Mesothelial cell of epicardium (in vitro differentiated cells): ENCODE data around the gene RBMS3. TPM values are rescaled to one million over a fixed set of nuclear protein-coding genes. Genes with fewer than 3 reads are reported as not detected.

Source experiments
- DNase-seq, 2 experiments: peaks; one replicate each; pipeline ENCODE4 v3.0.0; 2021; ENCODE audit warnings: low spot score in 2 of 2; ENCODE audit not compliant: unreplicated experiment in 2 of 2
- H3K27ac Mint-ChIP-seq: 2 replicates; pipeline ENCODE4 v1.8.0; 2021; ENCODE audit warnings: mixed read lengths
- H3K27me3 Mint-ChIP-seq: 2 replicates; pipeline ENCODE4 v1.8.0; 2021; ENCODE audit warnings: low read depth, mixed read lengths
- H3K36me3 Mint-ChIP-seq: 2 replicates; pipeline ENCODE4 v1.8.0; 2021; ENCODE audit warnings: mixed read lengths
- H3K4me1 Mint-ChIP-seq: 2 replicates; pipeline ENCODE4 v1.8.0; 2021; ENCODE audit warnings: mixed read lengths
- H3K4me3 Mint-ChIP-seq: 2 replicates; pipeline ENCODE4 v1.8.0; 2021; ENCODE audit warnings: mild to moderate bottlenecking, moderate library complexity, mixed read lengths
- H3K9me3 Mint-ChIP-seq: 2 replicates; pipeline ENCODE4 v1.8.0; 2021; ENCODE audit warnings: mixed read lengths
- total RNA-seq: library from RNA; stranded (reverse); gene quantifications from 3 replicates; pipeline ENCODE4 v1.2.1, GENCODE V29; 2021
- TF ChIP-seq, protein P1 (sequence below): fragments of 200-600 bp; sonication (generic); IDR thresholded peaks from one replicate; pipeline ENCODE4 v1.5.0; 2021; ENCODE audit warnings: antibody characterized with exemption; ENCODE audit not compliant: unreplicated experiment

Gene RBMS3
- total RNA-seq, 1 donor from 2014 or later: 42.5 TPM

- DNase-seq: no peak
- Mint-ChIP-seq H3K4me3 (no peak overlapping the region), H3K9me3 (peaks cover 10% of the 10 kb centered on the region), H3K27me3 (no peaks in the 10 kb centered on the region), H3K27ac (no peak overlapping the region), H3K4me1 (no peaks in the 10 kb centered on the region), H3K36me3 (peaks cover 7% of the 10 kb centered on the region)
- TF ChIP-seq, protein P1, sequence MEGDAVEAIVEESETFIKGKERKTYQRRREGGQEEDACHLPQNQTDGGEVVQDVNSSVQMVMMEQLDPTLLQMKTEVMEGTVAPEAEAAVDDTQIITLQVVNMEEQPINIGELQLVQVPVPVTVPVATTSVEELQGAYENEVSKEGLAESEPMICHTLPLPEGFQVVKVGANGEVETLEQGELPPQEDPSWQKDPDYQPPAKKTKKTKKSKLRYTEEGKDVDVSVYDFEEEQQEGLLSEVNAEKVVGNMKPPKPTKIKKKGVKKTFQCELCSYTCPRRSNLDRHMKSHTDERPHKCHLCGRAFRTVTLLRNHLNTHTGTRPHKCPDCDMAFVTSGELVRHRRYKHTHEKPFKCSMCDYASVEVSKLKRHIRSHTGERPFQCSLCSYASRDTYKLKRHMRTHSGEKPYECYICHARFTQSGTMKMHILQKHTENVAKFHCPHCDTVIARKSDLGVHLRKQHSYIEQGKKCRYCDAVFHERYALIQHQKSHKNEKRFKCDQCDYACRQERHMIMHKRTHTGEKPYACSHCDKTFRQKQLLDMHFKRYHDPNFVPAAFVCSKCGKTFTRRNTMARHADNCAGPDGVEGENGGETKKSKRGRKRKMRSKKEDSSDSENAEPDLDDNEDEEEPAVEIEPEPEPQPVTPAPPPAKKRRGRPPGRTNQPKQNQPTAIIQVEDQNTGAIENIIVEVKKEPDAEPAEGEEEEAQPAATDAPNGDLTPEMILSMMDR: no peak
These were observed 587.8 kb downstream of the RBMS3 start for GRCh38 chr3:29868543-29869101.

DNA sequence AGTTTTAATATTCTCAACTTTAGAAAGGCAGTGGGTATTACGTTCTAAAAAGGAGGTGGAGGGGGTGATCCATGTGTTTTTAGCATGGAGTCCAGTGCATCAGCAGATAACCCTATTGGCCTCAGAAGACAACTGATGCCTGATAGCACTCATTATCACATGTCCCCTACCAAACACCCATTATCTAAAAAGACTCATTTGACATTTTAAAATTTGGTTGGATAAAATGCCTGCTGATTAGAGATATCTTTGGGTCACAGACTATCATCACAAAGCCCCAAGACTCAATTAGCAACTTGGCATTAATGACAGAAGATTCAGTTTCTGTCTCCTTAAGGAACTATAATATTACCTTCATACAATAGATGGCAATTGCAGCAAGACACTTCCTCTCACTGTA is 589.3 kb downstream of the RBMS3 start:
- Mint-ChIP-seq H3K4me3 (no peak overlapping the region), H3K36me3 (peaks cover 7% of the 10 kb centered on the region), H3K9me3 (peaks cover 15% of the 10 kb centered on the region), H3K27ac (no peak overlapping the region), H3K4me1 (no peaks in the 10 kb centered on the region), H3K27me3 (no peaks in the 10 kb centered on the region)
- TF ChIP-seq, protein P1: no peak
- no peak for DNase-seq

GRCh38 chr3:29871087-29871486 is 590.2 kb downstream of the RBMS3 start:
- Mint-ChIP-seq H3K27me3 (no peaks in the 10 kb centered on the region), H3K36me3 (peaks cover 7% of the 10 kb centered on the region), H3K4me3 (no peak overlapping the region), H3K9me3 (peaks cover 15% of the 10 kb centered on the region), H3K4me1 (no peaks in the 10 kb centered on the region), H3K27ac (no peak overlapping the region)
- DNase-seq: no peak
- TF ChIP-seq, protein P1: no peak

- Mint-ChIP-seq H3K27ac (no peak overlapping the region), H3K4me1 (peaks cover 4% of the 10 kb centered on the region), H3K9me3 (no peaks in the 10 kb centered on the region), H3K27me3 (no peaks in the 10 kb centered on the region), H3K4me3 (no peak overlapping the region), H3K36me3 (no peaks in the 10 kb centered on the region)
- DNase-seq: no peak
- TF ChIP-seq, protein P1: no peak
These were observed 599.9 kb downstream of the RBMS3 start for GRCh38 chr3:29880809-29881208.

DNA sequence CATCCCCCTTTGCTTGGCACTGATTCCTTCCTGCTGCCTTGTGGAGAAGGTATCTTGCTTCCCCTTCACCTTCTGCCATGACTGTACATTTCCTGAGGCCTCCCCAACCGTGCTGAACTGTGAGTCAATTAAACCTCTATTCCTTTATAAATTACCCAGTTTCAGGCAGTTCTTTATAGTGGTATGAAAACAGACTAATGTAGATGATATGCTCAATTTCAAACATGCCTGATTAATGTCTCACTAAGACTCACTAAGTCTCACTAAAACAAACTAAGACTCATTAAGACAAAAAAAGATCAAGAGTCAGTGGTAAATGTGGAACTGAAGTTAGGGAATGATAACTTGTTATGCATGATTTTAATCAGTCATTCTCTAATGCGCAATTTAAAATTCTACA is 606.6 kb downstream of the RBMS3 start:
- no peak for DNase-seq
- TF ChIP-seq, protein P1: no peak
- H3K27ac Mint-ChIP-seq: no peak overlapping the region
- no peaks in the 10 kb centered on the region for H3K4me1 Mint-ChIP-seq
- H3K9me3 Mint-ChIP-seq: peaks cover 6% of the 10 kb centered on the region
- H3K27me3 Mint-ChIP-seq: no peaks in the 10 kb centered on the region
- H3K4me3 Mint-ChIP-seq: no peak overlapping the region
- H3K36me3 Mint-ChIP-seq: peaks cover 3% of the 10 kb centered on the region

GRCh38 chr3:29889215-29889614 is 608.3 kb downstream of the RBMS3 start:
- Mint-ChIP-seq H3K4me1 (peaks cover 7% of the 10 kb centered on the region), H3K27ac (no peak overlapping the region), H3K9me3 (peaks cover 6% of the 10 kb centered on the region), H3K36me3 (peaks cover 3% of the 10 kb centered on the region), H3K27me3 (no peaks in the 10 kb centered on the region), H3K4me3 (no peak overlapping the region)
- TF ChIP-seq, protein P1: no peak
- DNase-seq: no peak
